ENCODE results near the gene MAS1.

GRCh38 chr6:159926542-159927203 is 35.9 kb downstream of the MAS1 start:
- no peak for TF ChIP-seq POLR2AphosphoS5 (IDR thresholded peaks at IDR 0.05)
- no peak for TF ChIP-seq CTCF (IDR thresholded peaks at IDR 0.05)
- TF ChIP-seq POLR2A (IDR thresholded peaks at IDR 0.05) = no peak

All from prostate gland (tissue), 2 donors.